H1 (cell line): ENCODE results near the gene FAH. TPM values are rescaled to one million over a fixed set of nuclear protein-coding genes. Genes with fewer than 3 reads are reported as not detected.

Experiments used
- CTCF ChIA-PET: fragments of 300-600 bp; sonication (Branson Sonifier 250); formaldehyde crosslinking; loops from one replicate; lab custom pipeline; 2021; ENCODE audit not compliant: partially characterized antibody; lab: Charles Lee
- POLR2A ChIA-PET: fragments of 300-600 bp; sonication (Branson Sonifier 250); formaldehyde crosslinking; loops from one replicate; lab custom pipeline; 2021; ENCODE audit warnings: inconsistent platforms; ENCODE audit not compliant: partially characterized antibody; lab: Charles Lee
- DNase-seq, 2 experiments: peaks; one replicate each; pipeline versions ENCODE4 v3.0.0 to v3.0.0-alpha.2; 2010 to 2022; ENCODE audit warnings: low spot score in 2 of 2, low read depth in 1 of 2, mixed read lengths in 1 of 2
- FAIRE-seq: peaks from 2 replicates; lab custom pipeline; 2011; peaks lifted over from hg19 to GRCh38; lab: Jason Lieb, UNC
- H2AFZ ChIP-seq: 2 replicates; pipeline ENCODE4 v1.8.1; 2012; ENCODE audit warnings: low read length, inconsistent platforms
- H2AK5ac ChIP-seq: 2 replicates; pipeline ENCODE4 v1.6.1; 2013; ENCODE audit warnings: low read depth, low read length
- H2BK120ac ChIP-seq: replicated peaks from 2 replicates; pipeline ENCODE3; 2013; ENCODE audit warnings: low read depth, low read length, inconsistent platforms
- H2BK12ac ChIP-seq: 2 replicates; pipeline ENCODE4 v1.6.1; 2013; ENCODE audit warnings: low read depth, low read length
- H2BK15ac ChIP-seq: 2 replicates; pipeline ENCODE4 v1.6.1; 2013; ENCODE audit warnings: low read length
- H2BK20ac ChIP-seq: 2 replicates; pipeline ENCODE4 v1.6.1; 2013; ENCODE audit warnings: low read length
- H2BK5ac ChIP-seq: 2 replicates; pipeline ENCODE4 v1.6.1; 2013; ENCODE audit warnings: low read depth, low read length
- H3K14ac ChIP-seq: 2 replicates; pipeline ENCODE4 v1.6.1; 2013; ENCODE audit warnings: inconsistent platforms; ENCODE audit not compliant: insufficient read length
- H3K18ac ChIP-seq: 2 replicates; pipeline ENCODE4 v1.6.1; 2013; ENCODE audit warnings: low read length; ENCODE audit errors: extremely low read depth
- H3K23ac ChIP-seq: 2 replicates; pipeline ENCODE4 v1.6.1; 2013; ENCODE audit warnings: inconsistent platforms; ENCODE audit not compliant: insufficient read length
- H3K23me2 ChIP-seq: 2 replicates; pipeline ENCODE4 v1.6.1; 2013; ENCODE audit warnings: low read depth, low read length
- H3K27ac ChIP-seq: 2 replicates; pipeline ENCODE4 v1.6.1; 2011; ENCODE audit warnings: low read depth, low read length, inconsistent platforms
- H3K27me3 ChIP-seq, 4 experiments: replicated peaks in 1 of 4; 1 replicate in 1 of 4; 2 replicates in 3 of 4; pipeline versions ENCODE4 v1.6.1 to v1.8.1; 2011 to 2013; ENCODE audit warnings: low read length in 3 of 4, mild to moderate bottlenecking in 3 of 4, inconsistent platforms in 2 of 4, mixed read lengths in 2 of 4, moderate library complexity in 1 of 4; ENCODE audit not compliant: control insufficient read depth in 3 of 4, insufficient read depth in 3 of 4; ENCODE audit errors: extremely low read depth in 1 of 4
- H3K36me3 ChIP-seq, 4 experiments: 2 replicates each; pipeline versions ENCODE4 v1.6.1 to v1.8.1; 2011 to 2013; ENCODE audit warnings: mild to moderate bottlenecking in 4 of 4, low read length in 3 of 4, moderate library complexity in 2 of 4, control low read depth in 1 of 4, inconsistent platforms in 1 of 4; ENCODE audit not compliant: insufficient read depth in 4 of 4, control insufficient read depth in 2 of 4
- H3K4ac ChIP-seq: replicated peaks from 2 replicates; pipeline ENCODE3; 2013; ENCODE audit warnings: low read length, low read depth, mixed read lengths, inconsistent platforms; ENCODE audit not compliant: insufficient read length
- H3K4me1 ChIP-seq, 4 experiments: replicated peaks in 1 of 4; 1 replicate in 1 of 4; 2 replicates in 3 of 4; pipeline versions ENCODE4 v1.6.1 to v1.8.1; 2011 to 2013; ENCODE audit warnings: low read length in 3 of 4, inconsistent platforms in 2 of 4, mixed read lengths in 1 of 4; ENCODE audit not compliant: insufficient read depth in 4 of 4, control insufficient read depth in 3 of 4
- H3K4me2 ChIP-seq, 2 experiments: 2 replicates each; pipeline versions ENCODE4 v1.6.1 to v1.8.1; 2011 to 2013; ENCODE audit warnings: low read depth in 2 of 2, low read length in 2 of 2, control low read depth in 1 of 2, inconsistent platforms in 1 of 2, mild to moderate bottlenecking in 1 of 2; ENCODE audit not compliant: insufficient read depth in 1 of 2
- H3K4me3 ChIP-seq, 4 experiments: fragments of 200-600, 300-600 bp in 1 of 4; sonication (generic), shearing (Covaris generic), sonication (Bioruptor Twin) in 1 of 4; 2 replicates each; pipeline versions ENCODE4 v1.5.1 to v1.8.1; 2011 to 2016; ENCODE audit warnings: low read length in 4 of 4, low read depth in 3 of 4, control low read depth in 2 of 4, inconsistent platforms in 2 of 4, mild to moderate bottlenecking in 2 of 4, mixed read lengths in 1 of 4, moderate library complexity in 1 of 4; ENCODE audit not compliant: insufficient read depth in 2 of 4; ENCODE audit errors: extremely low read depth in 1 of 4
- H3K56ac ChIP-seq: replicated peaks from 2 replicates; pipeline ENCODE3; 2013; ENCODE audit warnings: low read depth, mild to moderate bottlenecking, mixed read lengths, low read length, inconsistent platforms; ENCODE audit not compliant: insufficient read length
- H3K79me1 ChIP-seq: 2 replicates; pipeline ENCODE4 v1.6.1; 2013; ENCODE audit warnings: low read depth, low read length, control low read depth
- H3K79me2 ChIP-seq, 2 experiments: 2 replicates each; pipeline versions ENCODE4 v1.6.1 to v1.8.1; 2012 to 2013; ENCODE audit warnings: low read length in 2 of 2, mild to moderate bottlenecking in 2 of 2, inconsistent platforms in 1 of 2; ENCODE audit not compliant: insufficient read depth in 2 of 2, control insufficient read depth in 1 of 2
- H3K9ac ChIP-seq, 4 experiments: replicated peaks in 1 of 4; 1 replicate in 1 of 4; 2 replicates in 3 of 4; pipeline versions ENCODE4 v1.6.1 to v1.8.1; 2011 to 2013; ENCODE audit warnings: low read depth in 3 of 4, low read length in 3 of 4, control low read depth in 2 of 4, mild to moderate bottlenecking in 2 of 4, moderate library complexity in 2 of 4, inconsistent platforms in 1 of 4; ENCODE audit errors: extremely low read depth in 1 of 4
- H3K9me3 ChIP-seq, 2 experiments: 2 replicates each; pipeline versions ENCODE4 v1.6.1 to v1.8.1; 2012 to 2013; ENCODE audit warnings: mild to moderate bottlenecking in 2 of 2, moderate library complexity in 2 of 2, control low read depth in 1 of 2, inconsistent platforms in 1 of 2, low read depth in 1 of 2, low read length in 1 of 2, mixed read lengths in 1 of 2; ENCODE audit not compliant: insufficient read depth in 2 of 2
- H4K20me1 ChIP-seq, 2 experiments: replicated peaks in 1 of 2; 2 replicates each; pipeline versions ENCODE3 to v1.8.1; 2011 to 2013; ENCODE audit warnings: inconsistent platforms in 2 of 2, low read length in 2 of 2, mild to moderate bottlenecking in 1 of 2; ENCODE audit not compliant: insufficient read depth in 2 of 2, control insufficient read depth in 1 of 2
- H4K5ac ChIP-seq: 2 replicates; pipeline ENCODE4 v1.6.1; 2013; ENCODE audit warnings: low read length, low read depth, mixed read lengths, inconsistent platforms; ENCODE audit not compliant: insufficient read length
- H4K8ac ChIP-seq: 2 replicates; pipeline ENCODE4 v1.8.0; 2013; ENCODE audit warnings: mild to moderate bottlenecking, moderate library complexity, low read length, inconsistent platforms; ENCODE audit not compliant: insufficient read depth; ENCODE audit errors: extremely low read depth
- H4K91ac ChIP-seq: replicated peaks from 2 replicates; pipeline ENCODE3; 2013; ENCODE audit warnings: low read length, mixed read lengths, inconsistent platforms; ENCODE audit not compliant: insufficient read length
- CREB1 ChIP-seq: IDR thresholded peaks from 2 replicates; pipeline ENCODE4 v1.6.1; 2012; ENCODE audit warnings: inconsistent platforms
- EP300 ChIP-seq, 2 experiments: IDR thresholded peaks; 1 replicate in 1 of 2; 2 replicates in 1 of 2; pipeline ENCODE4 v1.6.1; 2011 to 2012; ENCODE audit warnings: low read depth in 2 of 2, low read length in 2 of 2, mild to moderate bottlenecking in 2 of 2, borderline replicate concordance in 1 of 2, inconsistent platforms in 1 of 2, moderate library complexity in 1 of 2
- KDM5A ChIP-seq: fragments of 200-600 bp; IDR thresholded peaks from 2 replicates; pipeline ENCODE4 v1.7.1; 2012; ENCODE audit warnings: mild to moderate bottlenecking, low read length, inconsistent platforms, mixed read lengths
- SIN3A ChIP-seq, 2 experiments: IDR thresholded peaks in 1 of 2; conservative IDR thresholded peaks in 1 of 2; 2 replicates each; pipeline ENCODE4 v1.6.1; 2011 to 2012; ENCODE audit warnings: low read length in 2 of 2, improper control_type of control experiment in 1 of 2, low read depth in 1 of 2, mild to moderate bottlenecking in 1 of 2
- SIRT6 ChIP-seq: IDR thresholded peaks from one replicate; pipeline ENCODE4 v1.7.1; 2012; ENCODE audit warnings: low read length, inconsistent platforms
- SP2 ChIP-seq: IDR thresholded peaks from 2 replicates; pipeline ENCODE4 v1.6.1; 2012; ENCODE audit warnings: mild to moderate bottlenecking, low read length, inconsistent platforms
- USF2 ChIP-seq: IDR thresholded peaks from 2 replicates; pipeline ENCODE4 v1.6.1; 2011; ENCODE audit warnings: low read length, improper control_type of control experiment
- WGBS, 2 experiments: shearing (Covaris generic) in 1 of 2; methylation state at CpG; one replicate each; pipeline versions ENCODE4 v1.1.6 to v1.1.7; 2013 to 2015; ENCODE audit warnings: low lambda C conversion rate in 2 of 2, mixed read lengths in 2 of 2, inconsistent platforms in 1 of 2, low coverage in 1 of 2, missing lambda C conversion rate in 1 of 2; ENCODE audit not compliant: insufficient replicate concordance in 2 of 2, insufficient coverage in 1 of 2, insufficient read length in 1 of 2; ENCODE audit errors: extremely low coverage in 1 of 2, missing lambda C conversion rate in 1 of 2; 5-methylcytosine and 5-hydroxymethylcytosine counted together
- polyA plus RNA-seq, 7 experiments: library from polyadenylated mRNA; depleted of rRNA in 3 of 7; stranded (reverse) in 5 of 7; unstranded in 2 of 7; fragments of >200 nt in 5 of 7; fragments of 200-250 nt in 2 of 7; gene quantifications; 1 replicate in 5 of 7; 2 replicates in 1 of 7; 4 replicates in 1 of 7; pipeline versions ENCODE4 v1.2.1 to v1.2.3, GENCODE V29; 2011 to 2013; ENCODE audit warnings: missing spikeins in 2 of 7, mixed read lengths in 2 of 7
- total RNA-seq: library from RNA; stranded (reverse); fragmentation: NEBNext Ultra II Directional; extraction: Animal tissue kit (Norgen Biotek cat#: 25700); gene quantifications from 2 replicates; pipeline ENCODE4 v1.2.1, GENCODE V29; 2021
- TF ChIP-seq, protein P1 (sequence below), 3 experiments: IDR thresholded peaks; 1 replicate in 2 of 3; 2 replicates in 1 of 3; pipeline versions ENCODE4 v1.5.1 to v1.6.1; 2011; ENCODE audit warnings: low read length in 3 of 3, mild to moderate bottlenecking in 3 of 3, inconsistent platforms in 2 of 3, low read depth in 1 of 3, moderate library complexity in 1 of 3; ENCODE audit not compliant: insufficient read depth in 1 of 3; ENCODE audit errors: control extremely low read depth in 1 of 3
- TF ChIP-seq, protein P2 (sequence below): IDR thresholded peaks from 2 replicates; pipeline ENCODE4 v1.6.1; 2012; ENCODE audit warnings: inconsistent platforms

Gene FAH
- total and polyA plus RNA-seq, 2 of the 8 experiments (the other 6 are each of a cell fraction or from before 2014, with no cell fraction given), result 20.0 to 21.7 TPM

GRCh38 chr15:80161468-80162016 lies 8.7 kb downstream of the FAH start:
- ChIA-PET POLR2A (interaction anchor here (1.5 kb wide), 1 partner anchor 102 kb away, joined by 6 read pairs; the partner anchor contains the start of gene ZFAND6), CTCF (interaction anchor here (0.7 to 1.5 kb wide), 3 partner anchors 12 to 22 kb away, joined by 3 to 7 read pairs (median 6); no protein-coding TSS in a partner anchor)
- no peak for TF ChIP-seq SP2
- TF ChIP-seq EP300 (IDR thresholded peaks at IDR 0.05; ENCODE audit: borderline replicate concordance in 1 of 2, low read depth in 2 of 2, low read length in 2 of 2), result no peak
- TF ChIP-seq SIRT6, result no peak
- TF ChIP-seq KDM5A, result no peak
- TF ChIP-seq SIN3A (conservative IDR thresholded peaks at IDR 0.05 in 1 of 2, IDR thresholded peaks at IDR 0.05 in 1 of 2; ENCODE audit: low read depth in 1 of 2, low read length in 2 of 2), result no peak
- TF ChIP-seq, protein P1, sequence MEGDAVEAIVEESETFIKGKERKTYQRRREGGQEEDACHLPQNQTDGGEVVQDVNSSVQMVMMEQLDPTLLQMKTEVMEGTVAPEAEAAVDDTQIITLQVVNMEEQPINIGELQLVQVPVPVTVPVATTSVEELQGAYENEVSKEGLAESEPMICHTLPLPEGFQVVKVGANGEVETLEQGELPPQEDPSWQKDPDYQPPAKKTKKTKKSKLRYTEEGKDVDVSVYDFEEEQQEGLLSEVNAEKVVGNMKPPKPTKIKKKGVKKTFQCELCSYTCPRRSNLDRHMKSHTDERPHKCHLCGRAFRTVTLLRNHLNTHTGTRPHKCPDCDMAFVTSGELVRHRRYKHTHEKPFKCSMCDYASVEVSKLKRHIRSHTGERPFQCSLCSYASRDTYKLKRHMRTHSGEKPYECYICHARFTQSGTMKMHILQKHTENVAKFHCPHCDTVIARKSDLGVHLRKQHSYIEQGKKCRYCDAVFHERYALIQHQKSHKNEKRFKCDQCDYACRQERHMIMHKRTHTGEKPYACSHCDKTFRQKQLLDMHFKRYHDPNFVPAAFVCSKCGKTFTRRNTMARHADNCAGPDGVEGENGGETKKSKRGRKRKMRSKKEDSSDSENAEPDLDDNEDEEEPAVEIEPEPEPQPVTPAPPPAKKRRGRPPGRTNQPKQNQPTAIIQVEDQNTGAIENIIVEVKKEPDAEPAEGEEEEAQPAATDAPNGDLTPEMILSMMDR (IDR thresholded peaks at IDR 0.05; ENCODE audit: control extremely low read depth in 1 of 3, insufficient read depth in 1 of 3, low read depth in 1 of 3, low read length in 3 of 3), result no peak
- TF ChIP-seq, protein P2, sequence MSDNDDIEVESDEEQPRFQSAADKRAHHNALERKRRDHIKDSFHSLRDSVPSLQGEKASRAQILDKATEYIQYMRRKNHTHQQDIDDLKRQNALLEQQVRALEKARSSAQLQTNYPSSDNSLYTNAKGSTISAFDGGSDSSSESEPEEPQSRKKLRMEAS, result no peak
- no peak for TF ChIP-seq CREB1
- no peak for TF ChIP-seq USF2

More at GRCh38 chr15:80161468-80162016, 8.7 kb downstream of the FAH start:
- no peak overlapping the region for H3K9ac ChIP-seq
- H3K79me2 ChIP-seq, result no peaks in the 10 kb centered on the region
- no peak overlapping the region for H3K4me2 ChIP-seq
- no peak overlapping the region for H2BK120ac ChIP-seq
- no peak for FAIRE-seq
- no peak overlapping the region for H2AK5ac ChIP-seq
- H3K36me3 ChIP-seq, result peaks cover 2 to 11% (median 4%) of the 10 kb centered on the region in 4 experiments; a peak in 4 of 8 replicates
- no peaks in the 10 kb centered on the region; a peak in 2 of 7 replicates for H3K4me1 ChIP-seq
- no peak overlapping the region for H4K5ac ChIP-seq
- H3K18ac ChIP-seq, result no peak overlapping the region
- H4K20me1 ChIP-seq, result no peaks in the 10 kb centered on the region
- H2AFZ ChIP-seq, result no peak overlapping the region
- H3K27ac ChIP-seq, result no peak overlapping the region
- H2BK12ac ChIP-seq, result no peak overlapping the region
- H3K4ac ChIP-seq, result no peak overlapping the region
- no peak overlapping the region for H2BK5ac ChIP-seq
- no peaks in the 10 kb centered on the region for H3K23me2 ChIP-seq
- DNase-seq, result no peak
- H3K9me3 ChIP-seq, result no peaks in the 10 kb centered on the region
- H3K27me3 ChIP-seq, result no peaks in the 10 kb centered on the region
- no peak overlapping the region for H4K8ac ChIP-seq
- H4K91ac ChIP-seq, result no peak overlapping the region
- H3K79me1 ChIP-seq, result no peaks in the 10 kb centered on the region
- H3K23ac ChIP-seq, result no peak overlapping the region
- 85% methylated on average over 6 of the region's 6 CpGs; no CpG with 5 or more reads in 1 of the 2 experiments for WGBS, 2 experiments
- no peak overlapping the region for H3K14ac ChIP-seq
- no peak overlapping the region for H3K4me3 ChIP-seq
- H3K56ac ChIP-seq, result no peak overlapping the region
- H2BK20ac ChIP-seq, result no peak overlapping the region
- no peak overlapping the region for H2BK15ac ChIP-seq
